ENCODE data around the gene HEMGN.
"Not testable (repeated sequence)": the region's sequence is repeated elsewhere in the genome, so short reads cannot be mapped to it uniquely, and the experiment has no call there.

Gene HEMGN

GRCh38 chr9:97961361-97961760 lies 23.4 kb upstream of the HEMGN start:
- no peak overlapping the region for H3K9ac ChIP-seq (ENCODE audit: low read length)
- no peaks in the 10 kb centered on the region for H3K27me3 ChIP-seq (ENCODE audit: control insufficient read depth in 1 of 2, insufficient read depth in 2 of 2, low read length in 2 of 2)
- no peak overlapping the region for H3K27ac ChIP-seq (ENCODE audit: low read depth, low read length)
- no peaks in the 10 kb centered on the region for H3K36me3 ChIP-seq (ENCODE audit: insufficient read depth, low read length)
- H3K4me3 ChIP-seq (ENCODE audit: low read depth in 1 of 2, low read length in 2 of 2) = no peak overlapping the region
- no peaks in the 10 kb centered on the region for H3K9me3 ChIP-seq (ENCODE audit: low read length)
- peaks cover 7% of the 10 kb centered on the region for H3K4me1 ChIP-seq (ENCODE audit: insufficient read depth, low read length)

- H3K9me3 ChIP-seq (ENCODE audit: low read length); H3K27me3 ChIP-seq (ENCODE audit: control insufficient read depth in 1 of 2, insufficient read depth in 2 of 2, low read length in 2 of 2); H3K4me3 ChIP-seq (ENCODE audit: low read depth in 1 of 2, low read length in 2 of 2); H3K36me3 ChIP-seq (ENCODE audit: insufficient read depth, low read length); H3K27ac ChIP-seq (ENCODE audit: low read depth, low read length); H3K9ac ChIP-seq (ENCODE audit: low read length); H3K4me1 ChIP-seq (ENCODE audit: insufficient read depth, low read length): not testable (repeated sequence)
Measured at GRCh38 chr9:97960678-97961328, 22.8 kb upstream of the HEMGN start.

DNA sequence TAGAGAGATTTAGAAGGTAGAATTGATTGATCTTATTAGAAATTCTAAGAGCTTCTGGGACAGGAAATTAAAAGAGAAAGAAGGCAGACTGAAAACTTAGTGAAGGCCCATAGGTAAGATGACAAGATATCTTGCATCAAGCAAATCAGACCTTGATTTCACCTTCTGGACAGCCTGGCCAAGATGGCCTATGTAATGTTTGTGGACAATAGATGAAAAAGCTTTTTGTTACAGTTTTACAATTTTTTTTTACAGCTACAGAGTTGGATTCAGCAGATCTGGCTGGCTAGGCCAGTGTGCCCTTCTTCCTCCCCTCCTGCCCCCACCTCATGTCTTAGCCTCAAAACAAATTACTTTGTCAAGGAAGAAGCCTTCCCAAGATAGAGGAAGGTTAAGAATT lies 21.6 kb upstream of the HEMGN start:
- H3K4me1 ChIP-seq (ENCODE audit: insufficient read depth, low read length) = peaks cover 7% of the 10 kb centered on the region
- no peak overlapping the region for H3K27ac ChIP-seq (ENCODE audit: low read depth, low read length)
- no peak overlapping the region for H3K9ac ChIP-seq (ENCODE audit: low read length)
- no peak overlapping the region for H3K4me3 ChIP-seq (ENCODE audit: low read depth in 1 of 2, low read length in 2 of 2)
- H3K36me3 ChIP-seq (ENCODE audit: insufficient read depth, low read length) = no peaks in the 10 kb centered on the region
- no peaks in the 10 kb centered on the region for H3K27me3 ChIP-seq (ENCODE audit: control insufficient read depth in 1 of 2, insufficient read depth in 2 of 2, low read length in 2 of 2)
- no peaks in the 10 kb centered on the region for H3K9me3 ChIP-seq (ENCODE audit: low read length)

- H3K27ac ChIP-seq (ENCODE audit: low read depth, low read length) = no peak overlapping the region
- no peaks in the 10 kb centered on the region for H3K36me3 ChIP-seq (ENCODE audit: insufficient read depth, low read length)
- H3K9ac ChIP-seq (ENCODE audit: low read length) = no peak overlapping the region
- no peaks in the 10 kb centered on the region for H3K9me3 ChIP-seq (ENCODE audit: low read length)
- H3K4me3 ChIP-seq (ENCODE audit: low read depth in 1 of 2, low read length in 2 of 2) = no peak overlapping the region
- H3K4me1 ChIP-seq (ENCODE audit: insufficient read depth, low read length) = peaks cover 7% of the 10 kb centered on the region
- no peaks in the 10 kb centered on the region for H3K27me3 ChIP-seq (ENCODE audit: control insufficient read depth in 1 of 2, insufficient read depth in 2 of 2, low read length in 2 of 2)
Measured at GRCh38 chr9:97958812-97959511, 21.0 kb upstream of the HEMGN start.

DNA sequence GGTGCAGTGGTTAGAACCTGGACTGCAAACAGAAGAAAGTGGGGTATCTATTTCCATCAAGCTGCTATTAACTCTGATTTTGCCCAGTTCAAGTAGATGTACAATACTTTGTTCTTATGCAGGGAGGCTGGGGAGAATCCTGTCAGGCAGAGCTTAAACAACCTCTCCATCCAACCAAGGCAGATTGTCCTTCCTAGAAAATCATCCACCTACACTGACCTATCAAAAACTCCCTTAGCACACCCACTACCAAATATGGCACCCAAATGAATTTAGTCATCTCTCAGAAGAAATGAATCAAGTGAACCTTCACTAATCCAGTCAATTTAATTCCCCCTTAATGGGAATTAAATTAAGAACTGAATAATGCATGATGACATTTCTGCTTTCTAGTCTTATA lies 18.4 kb upstream of the HEMGN start:
- Histone ChIP-seq H3K9ac (ENCODE audit: low read length) (no peak overlapping the region), H3K4me3 (ENCODE audit: low read depth in 1 of 2, low read length in 2 of 2) (no peak overlapping the region), H3K4me1 (ENCODE audit: insufficient read depth, low read length) (peaks cover 7% of the 10 kb centered on the region), H3K27ac (ENCODE audit: low read depth, low read length) (no peak overlapping the region), H3K36me3 (ENCODE audit: insufficient read depth, low read length) (no peaks in the 10 kb centered on the region), H3K9me3 (ENCODE audit: low read length) (no peaks in the 10 kb centered on the region), H3K27me3 (ENCODE audit: control insufficient read depth in 1 of 2, insufficient read depth in 2 of 2, low read length in 2 of 2) (no peaks in the 10 kb centered on the region)

- no peak overlapping the region for H3K4me3 ChIP-seq (ENCODE audit: low read depth in 1 of 2, low read length in 2 of 2)
- H3K36me3 ChIP-seq (ENCODE audit: insufficient read depth, low read length) = no peaks in the 10 kb centered on the region
- H3K27ac ChIP-seq (ENCODE audit: low read depth, low read length) = no peak overlapping the region
- no peaks in the 10 kb centered on the region for H3K9me3 ChIP-seq (ENCODE audit: low read length)
- no peaks in the 10 kb centered on the region for H3K27me3 ChIP-seq (ENCODE audit: control insufficient read depth in 1 of 2, insufficient read depth in 2 of 2, low read length in 2 of 2)
- no peak overlapping the region for H3K9ac ChIP-seq (ENCODE audit: low read length)
- peaks cover 7% of the 10 kb centered on the region for H3K4me1 ChIP-seq (ENCODE audit: insufficient read depth, low read length)
Measured at GRCh38 chr9:97954550-97954989, 16.6 kb upstream of the HEMGN start.

GRCh38 chr9:97950873-97951272 lies 12.9 kb upstream of the HEMGN start:
- H3K4me3 ChIP-seq (ENCODE audit: low read depth in 1 of 2, low read length in 2 of 2); H3K27ac ChIP-seq (ENCODE audit: low read depth, low read length); H3K4me1 ChIP-seq (ENCODE audit: insufficient read depth, low read length); H3K9ac ChIP-seq (ENCODE audit: low read length); H3K9me3 ChIP-seq (ENCODE audit: low read length); H3K27me3 ChIP-seq (ENCODE audit: control insufficient read depth in 1 of 2, insufficient read depth in 2 of 2, low read length in 2 of 2); H3K36me3 ChIP-seq (ENCODE audit: insufficient read depth, low read length): not testable (repeated sequence)

DNA sequence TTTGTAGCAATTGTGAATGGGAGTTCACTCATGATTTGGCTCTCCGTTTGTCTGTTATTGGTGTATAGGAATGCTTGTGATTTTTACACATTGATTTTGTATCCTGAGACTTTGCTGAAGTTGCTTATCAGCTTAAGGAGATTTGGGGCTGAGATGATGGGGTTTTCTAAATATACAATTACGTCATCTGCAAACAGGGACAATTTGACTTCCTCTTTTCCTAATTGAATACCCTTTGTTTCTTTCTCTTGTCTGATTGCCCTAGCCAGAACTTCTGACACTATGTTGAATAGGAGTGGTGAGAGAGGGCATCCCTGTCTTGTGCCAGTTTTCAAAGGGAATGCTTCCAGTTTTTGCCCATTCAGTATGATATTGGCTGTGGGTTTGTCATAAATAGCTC lies 9.1 kb upstream of the HEMGN start:
- not testable (repeated sequence) for H3K4me3 ChIP-seq (ENCODE audit: low read depth in 1 of 2, low read length in 2 of 2); H3K27ac ChIP-seq (ENCODE audit: low read depth, low read length); H3K4me1 ChIP-seq (ENCODE audit: insufficient read depth, low read length); H3K9ac ChIP-seq (ENCODE audit: low read length); H3K27me3 ChIP-seq (ENCODE audit: control insufficient read depth in 1 of 2, insufficient read depth in 2 of 2, low read length in 2 of 2); H3K36me3 ChIP-seq (ENCODE audit: insufficient read depth, low read length); H3K9me3 ChIP-seq (ENCODE audit: low read length)

- H3K36me3 ChIP-seq (ENCODE audit: insufficient read depth, low read length); H3K9me3 ChIP-seq (ENCODE audit: low read length); H3K27me3 ChIP-seq (ENCODE audit: control insufficient read depth in 1 of 2, insufficient read depth in 2 of 2, low read length in 2 of 2); H3K4me1 ChIP-seq (ENCODE audit: insufficient read depth, low read length); H3K27ac ChIP-seq (ENCODE audit: low read depth, low read length); H3K4me3 ChIP-seq (ENCODE audit: low read depth in 1 of 2, low read length in 2 of 2); H3K9ac ChIP-seq (ENCODE audit: low read length): not testable (repeated sequence)
Measured at GRCh38 chr9:97945470-97945869, 7.5 kb upstream of the HEMGN start.

DNA sequence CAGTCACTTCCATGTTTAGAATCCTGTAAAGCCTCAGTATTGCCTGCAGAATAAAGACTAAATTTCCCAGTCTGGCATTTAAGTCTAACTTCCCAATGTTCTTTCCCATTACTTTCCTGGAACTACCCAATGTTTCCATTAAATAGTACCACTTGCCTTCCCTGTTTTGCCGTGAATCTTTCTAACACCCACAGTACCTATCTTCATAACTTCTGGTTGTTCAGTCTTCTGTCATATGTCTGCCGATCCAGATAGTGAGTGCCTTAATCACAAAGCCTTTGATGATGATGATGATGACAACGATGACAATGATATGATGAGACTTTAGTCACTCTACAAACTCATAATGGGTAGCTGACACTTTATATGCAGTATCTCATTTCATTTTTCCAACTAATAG lies 6.6 kb upstream of the HEMGN start:
- Histone ChIP-seq H3K36me3 (ENCODE audit: insufficient read depth, low read length) (no peaks in the 10 kb centered on the region), H3K27ac (ENCODE audit: low read depth, low read length) (no peak overlapping the region), H3K4me3 (ENCODE audit: low read depth in 1 of 2, low read length in 2 of 2) (no peak overlapping the region), H3K9me3 (ENCODE audit: low read length) (no peaks in the 10 kb centered on the region), H3K4me1 (ENCODE audit: insufficient read depth, low read length) (no peaks in the 10 kb centered on the region), H3K27me3 (ENCODE audit: control insufficient read depth in 1 of 2, insufficient read depth in 2 of 2, low read length in 2 of 2) (no peaks in the 10 kb centered on the region), H3K9ac (ENCODE audit: low read length) (no peak overlapping the region)

GRCh38 chr9:97943308-97943855 lies 5.4 kb upstream of the HEMGN start:
- H3K4me3 ChIP-seq (ENCODE audit: low read depth in 1 of 2, low read length in 2 of 2) = no peak overlapping the region
- no peaks in the 10 kb centered on the region for H3K9me3 ChIP-seq (ENCODE audit: low read length)
- H3K27ac ChIP-seq (ENCODE audit: low read depth, low read length) = no peak overlapping the region
- H3K4me1 ChIP-seq (ENCODE audit: insufficient read depth, low read length) = no peaks in the 10 kb centered on the region
- H3K9ac ChIP-seq (ENCODE audit: low read length) = no peak overlapping the region
- H3K36me3 ChIP-seq (ENCODE audit: insufficient read depth, low read length) = no peaks in the 10 kb centered on the region
- H3K27me3 ChIP-seq (ENCODE audit: control insufficient read depth in 1 of 2, insufficient read depth in 2 of 2, low read length in 2 of 2) = no peaks in the 10 kb centered on the region

DNA sequence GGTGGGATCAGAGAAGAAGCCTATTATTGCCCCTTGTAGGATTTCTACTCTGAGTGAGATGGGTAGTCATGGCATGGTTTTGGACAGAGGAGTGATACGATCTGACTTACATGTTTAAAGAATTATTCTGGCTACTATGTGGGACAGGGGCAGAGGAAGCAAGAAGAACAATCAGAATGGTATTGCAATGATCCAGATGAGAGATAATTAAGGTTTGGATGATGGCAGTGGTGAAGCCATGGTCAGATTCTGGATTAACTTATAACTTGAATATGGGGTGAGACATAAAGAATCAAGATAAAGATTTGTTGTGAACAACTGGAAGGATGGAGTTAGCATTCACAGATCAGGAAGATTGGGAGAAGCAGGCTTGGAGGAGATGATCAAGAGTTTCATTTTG lies 3.4 kb upstream of the HEMGN start:
- no peaks in the 10 kb centered on the region for H3K4me1 ChIP-seq (ENCODE audit: insufficient read depth, low read length)
- no peaks in the 10 kb centered on the region for H3K27me3 ChIP-seq (ENCODE audit: control insufficient read depth in 1 of 2, insufficient read depth in 2 of 2, low read length in 2 of 2)
- H3K36me3 ChIP-seq (ENCODE audit: insufficient read depth, low read length) = no peaks in the 10 kb centered on the region
- no peaks in the 10 kb centered on the region for H3K9me3 ChIP-seq (ENCODE audit: low read length)
- H3K27ac ChIP-seq (ENCODE audit: low read depth, low read length) = no peak overlapping the region
- H3K4me3 ChIP-seq (ENCODE audit: low read depth in 1 of 2, low read length in 2 of 2) = no peak overlapping the region
- no peak overlapping the region for H3K9ac ChIP-seq (ENCODE audit: low read length)

Measured in muscle layer of colon (tissue), 2 donors.